GM12878 (cell line): ENCODE results near the gene SLC25A48. TPM values are rescaled to one million over a fixed set of nuclear protein-coding genes. Genes with fewer than 3 reads are reported as not detected.

Experiments used
- ATAC-seq: fragments of 200-7000 bp; cut with Tn5 transposase; 3 replicates; pipeline ENCODE4 v1.9.1; 2020; ENCODE audit warnings: mild to moderate bottlenecking, moderate library complexity
- BruUV-seq: library from RNA; stranded (reverse); fragments of 400-500 nt; replicated peaks from 2 replicates; lab custom pipeline; 2021; lab: Mats Ljungman, UMichigan
- CTCF ChIA-PET: fragments of 300-600 bp; sonication (Branson Sonifier 250); formaldehyde crosslinking; extraction: SDS; loops from one replicate; lab custom pipeline; 2021; ENCODE audit warnings: inconsistent platforms; lab: Yijun Ruan, JAX
- POLR2A ChIA-PET: fragments of 350-600 bp; formaldehyde crosslinking; extraction: SDS; loops from one replicate; lab custom pipeline; 2021; ENCODE audit warnings: inconsistent platforms; lab: Charles Lee
- RAD21 ChIA-PET: fragments of 300-600 bp; sonication (Branson Sonifier 250); formaldehyde crosslinking; loops from one replicate; lab custom pipeline; 2023; ENCODE audit warnings: antibody characterized with exemption; ENCODE audit not compliant: unreplicated experiment; lab: Charles Lee
- SMC1A ChIA-PET: fragments of 300-600 bp; sonication (Branson Sonifier 250); formaldehyde crosslinking; loops from one replicate; lab custom pipeline; 2023; ENCODE audit not compliant: unreplicated experiment, uncharacterized antibody; lab: Charles Lee
- DNase-seq: peaks from one replicate; pipeline ENCODE4 v3.0.0-alpha.2; 2011; ENCODE audit warnings: low read depth, low spot score
- FAIRE-seq: peaks from 3 replicates; lab custom pipeline; 2011; peaks lifted over from hg19 to GRCh38; lab: Jason Lieb, UNC
- H2AFZ ChIP-seq: 2 replicates; pipeline ENCODE4 v1.6.0; 2011; ENCODE audit warnings: low read depth, low read length, control low read depth; ENCODE audit not compliant: control insufficient read depth
- H3K27ac ChIP-seq: 2 replicates; pipeline ENCODE4 v1.5.1; 2011; ENCODE audit warnings: control low read depth; ENCODE audit not compliant: control insufficient read depth, insufficient read depth
- H3K27me3 ChIP-seq, 2 experiments: replicated peaks in 1 of 2; 2 replicates each; pipeline versions ENCODE4 v1.6.0 to v1.6.1; 2011; ENCODE audit warnings: low read length in 1 of 2; ENCODE audit not compliant: control insufficient read depth in 2 of 2, insufficient read depth in 2 of 2
- H3K36me3 ChIP-seq, 2 experiments: 2 replicates each; pipeline ENCODE4 v1.5.1; 2011; ENCODE audit warnings: low read length in 1 of 2; ENCODE audit not compliant: control insufficient read depth in 2 of 2, insufficient read depth in 2 of 2
- H3K4me1 ChIP-seq: 2 replicates; pipeline ENCODE4 v1.6.1; 2011; ENCODE audit warnings: mild to moderate bottlenecking, low read length, moderate library complexity, mixed read lengths; ENCODE audit not compliant: control insufficient read depth, insufficient read depth
- H3K4me2 ChIP-seq: 2 replicates; pipeline ENCODE4 v1.6.0; 2011; ENCODE audit warnings: control low read depth; ENCODE audit not compliant: control insufficient read depth, insufficient read depth
- H3K4me3 ChIP-seq: fragments of 200-600 bp; sonication (generic); 2 replicates; pipeline ENCODE4 v1.5.1; 2016
- H3K79me2 ChIP-seq: 2 replicates; pipeline ENCODE4 v1.6.0; 2011; ENCODE audit warnings: low read length; ENCODE audit not compliant: control insufficient read depth, insufficient read depth
- H3K9ac ChIP-seq: 2 replicates; pipeline ENCODE4 v1.8.0; 2011; ENCODE audit warnings: low read length, control low read depth, mixed read lengths; ENCODE audit not compliant: control insufficient read depth, insufficient read depth
- H3K9me3 ChIP-seq: replicated peaks from 3 replicates; pipeline ENCODE4 v1.5.1; 2011; ENCODE audit warnings: mild to moderate bottlenecking, low read length; ENCODE audit not compliant: control insufficient read depth, insufficient read depth
- H4K20me1 ChIP-seq: 2 replicates; pipeline ENCODE4 v1.6.0; 2011; ENCODE audit not compliant: control insufficient read depth, insufficient read depth
- EZH2 ChIP-seq: IDR thresholded peaks from 2 replicates; pipeline ENCODE4 v1.6.1; 2012; ENCODE audit warnings: low read depth, mild to moderate bottlenecking, control low read depth, inconsistent platforms, low read length, borderline replicate concordance; ENCODE audit not compliant: control insufficient read depth
- FOS ChIP-seq: IDR thresholded peaks from 3 replicates; pipeline ENCODE4 v1.6.1; 2011; ENCODE audit warnings: borderline replicate concordance; ENCODE audit not compliant: insufficient read length; ENCODE audit errors: extremely low read depth
- MEF2B ChIP-seq: fragments of 450-650 bp; IDR thresholded peaks from 2 replicates; pipeline ENCODE4 v1.6.1; 2018; ENCODE audit warnings: mild to moderate bottlenecking, moderate library complexity; ENCODE audit not compliant: partially characterized antibody, poor library complexity, severe bottlenecking
- NFIC ChIP-seq: IDR thresholded peaks from 2 replicates; pipeline ENCODE4 v1.6.1; 2012; ENCODE audit warnings: low read depth, mild to moderate bottlenecking, inconsistent platforms, low read length, moderate library complexity
- SMAD1 ChIP-seq: fragments of 450-650 bp; IDR thresholded peaks from 2 replicates; pipeline ENCODE4 v1.6.1; 2018; ENCODE audit warnings: mild to moderate bottlenecking, low read depth; ENCODE audit not compliant: partially characterized antibody
- ZNF217 ChIP-seq: fragments of 450-650 bp; IDR thresholded peaks from 2 replicates; pipeline ENCODE4 v1.6.1; 2017; ENCODE audit warnings: antibody characterized with exemption, mild to moderate bottlenecking
- ZZZ3 ChIP-seq: IDR thresholded peaks from 2 replicates; pipeline ENCODE4 v1.6.1; 2011; ENCODE audit warnings: low read depth; ENCODE audit not compliant: control insufficient read depth, insufficient read length
- WGBS: methylation state at CpG from one replicate; pipeline ENCODE4 v1.1.6; 2016; ENCODE audit warnings: low lambda C conversion rate; ENCODE audit not compliant: insufficient replicate concordance, insufficient coverage; ENCODE audit errors: missing lambda C conversion rate; 5-methylcytosine and 5-hydroxymethylcytosine counted together
- in situ Hi-C: fragments of 300-500 bp; cut with MboI; formaldehyde crosslinking; loops from 9 replicates; pipeline ENCODE4 v1.14.3; 2018; ENCODE audit warnings: mixed read lengths
- intact Hi-C: fragments of 100-400 bp; cut with micrococcal nuclease; formaldehyde crosslinking; loops from one replicate; pipeline ENCODE4 v1.14.2; 2022; ENCODE audit not compliant: unreplicated experiment
- polyA plus RNA-seq, 11 experiments: library from polyadenylated mRNA; depleted of rRNA in 4 of 11; unstranded in 6 of 11; stranded (reverse) in 5 of 11; fragments of >200 nt; fragmentation: Nextera tagmentation in 4 of 11; fragmentation: Illumina TruSeq in 1 of 11; extraction: Ambion mirVana in 4 of 11; extraction: Trizol in 1 of 11; gene quantifications; 1 replicate in 1 of 11; 2 replicates in 10 of 11; pipeline versions ENCODE4 v1.2.1 to v1.2.3, GENCODE V29; 2011 to 2016; ENCODE audit warnings: inconsistent platforms in 2 of 11, missing spikeins in 2 of 11, low read depth in 1 of 11
- total RNA-seq, 4 experiments: library from RNA; depleted of rRNA in 3 of 4; stranded (reverse); fragments of >200 nt in 3 of 4; fragmentation: Illumina TruSeq in 1 of 4; extraction: Trizol in 1 of 4; gene quantifications; 2 replicates each; pipeline versions ENCODE4 v1.2.1 to v1.2.3, GENCODE V29; 2013 to 2021
- TF ChIP-seq, protein P1 (sequence below): fragments of 450-650 bp; IDR thresholded peaks from 2 replicates; pipeline ENCODE4 v1.6.1; 2017; ENCODE audit warnings: mild to moderate bottlenecking, moderate library complexity
- TF ChIP-seq, protein P2 (sequence below): IDR thresholded peaks from 2 replicates; pipeline ENCODE4 v1.6.1; 2011; ENCODE audit warnings: mild to moderate bottlenecking, low read depth, low read length, moderate library complexity; ENCODE audit not compliant: insufficient replicate concordance

Gene SLC25A48
- total and polyA plus RNA-seq, 10 of the 15 experiments (the other 5 are each of a cell fraction or from before 2014, with no cell fraction given): 0.06 TPM; not detected in 9

DNA sequence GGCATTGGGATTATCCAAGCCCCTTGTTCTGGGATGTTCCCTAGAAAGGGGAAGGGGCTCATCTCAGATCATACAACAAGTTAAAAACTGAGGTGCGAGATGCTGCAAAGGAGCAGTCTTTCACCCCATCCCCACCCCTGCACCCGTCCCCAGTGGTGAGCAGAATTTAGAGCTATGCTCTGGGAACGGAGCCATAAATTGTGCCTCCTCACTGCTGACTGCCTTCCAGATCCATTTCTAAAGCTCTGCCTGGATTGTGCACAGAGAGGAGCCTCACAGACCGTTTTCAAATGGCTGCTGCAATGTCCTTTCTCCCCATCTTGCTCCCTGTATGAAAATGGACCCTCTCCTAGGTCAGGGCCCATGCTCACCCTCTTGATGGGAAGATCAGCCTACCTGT lies 8.3 kb downstream of the SLC25A48 start:
- in situ Hi-C loops (no loop called here), intact Hi-C loops (no loop called here)
- no peak for TF ChIP-seq MEF2B
- TF ChIP-seq EZH2: no peak
- no peak for TF ChIP-seq FOS
- TF ChIP-seq, protein P1, sequence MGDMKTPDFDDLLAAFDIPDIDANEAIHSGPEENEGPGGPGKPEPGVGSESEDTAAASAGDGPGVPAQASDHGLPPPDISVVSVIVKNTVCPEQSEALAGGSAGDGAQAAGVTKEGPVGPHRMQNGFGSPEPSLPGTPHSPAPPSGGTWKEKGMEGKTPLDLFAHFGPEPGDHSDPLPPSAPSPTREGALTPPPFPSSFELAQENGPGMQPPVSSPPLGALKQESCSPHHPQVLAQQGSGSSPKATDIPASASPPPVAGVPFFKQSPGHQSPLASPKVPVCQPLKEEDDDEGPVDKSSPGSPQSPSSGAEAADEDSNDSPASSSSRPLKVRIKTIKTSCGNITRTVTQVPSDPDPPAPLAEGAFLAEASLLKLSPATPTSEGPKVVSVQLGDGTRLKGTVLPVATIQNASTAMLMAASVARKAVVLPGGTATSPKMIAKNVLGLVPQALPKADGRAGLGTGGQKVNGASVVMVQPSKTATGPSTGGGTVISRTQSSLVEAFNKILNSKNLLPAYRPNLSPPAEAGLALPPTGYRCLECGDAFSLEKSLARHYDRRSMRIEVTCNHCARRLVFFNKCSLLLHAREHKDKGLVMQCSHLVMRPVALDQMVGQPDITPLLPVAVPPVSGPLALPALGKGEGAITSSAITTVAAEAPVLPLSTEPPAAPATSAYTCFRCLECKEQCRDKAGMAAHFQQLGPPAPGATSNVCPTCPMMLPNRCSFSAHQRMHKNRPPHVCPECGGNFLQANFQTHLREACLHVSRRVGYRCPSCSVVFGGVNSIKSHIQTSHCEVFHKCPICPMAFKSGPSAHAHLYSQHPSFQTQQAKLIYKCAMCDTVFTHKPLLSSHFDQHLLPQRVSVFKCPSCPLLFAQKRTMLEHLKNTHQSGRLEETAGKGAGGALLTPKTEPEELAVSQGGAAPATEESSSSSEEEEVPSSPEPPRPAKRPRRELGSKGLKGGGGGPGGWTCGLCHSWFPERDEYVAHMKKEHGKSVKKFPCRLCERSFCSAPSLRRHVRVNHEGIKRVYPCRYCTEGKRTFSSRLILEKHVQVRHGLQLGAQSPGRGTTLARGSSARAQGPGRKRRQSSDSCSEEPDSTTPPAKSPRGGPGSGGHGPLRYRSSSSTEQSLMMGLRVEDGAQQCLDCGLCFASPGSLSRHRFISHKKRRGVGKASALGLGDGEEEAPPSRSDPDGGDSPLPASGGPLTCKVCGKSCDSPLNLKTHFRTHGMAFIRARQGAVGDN: no peak
- TF ChIP-seq NFIC: no peak
- no peak for TF ChIP-seq ZNF217
- TF ChIP-seq SMAD1: no peak
- TF ChIP-seq, protein P2, sequence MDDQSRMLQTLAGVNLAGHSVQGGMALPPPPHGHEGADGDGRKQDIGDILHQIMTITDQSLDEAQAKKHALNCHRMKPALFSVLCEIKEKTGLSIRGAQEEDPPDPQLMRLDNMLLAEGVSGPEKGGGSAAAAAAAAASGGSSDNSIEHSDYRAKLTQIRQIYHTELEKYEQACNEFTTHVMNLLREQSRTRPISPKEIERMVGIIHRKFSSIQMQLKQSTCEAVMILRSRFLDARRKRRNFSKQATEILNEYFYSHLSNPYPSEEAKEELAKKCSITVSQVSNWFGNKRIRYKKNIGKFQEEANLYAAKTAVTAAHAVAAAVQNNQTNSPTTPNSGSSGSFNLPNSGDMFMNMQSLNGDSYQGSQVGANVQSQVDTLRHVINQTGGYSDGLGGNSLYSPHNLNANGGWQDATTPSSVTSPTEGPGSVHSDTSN: no peak
- no peak for TF ChIP-seq ZZZ3
- POLR2A ChIA-PET: no interaction called here
- CTCF ChIA-PET: no interaction called here
- Histone ChIP-seq H3K4me2 (no peak overlapping the region), H3K27me3 (no peaks in the 10 kb centered on the region), H3K4me1 (no peaks in the 10 kb centered on the region), H3K9me3 (no peaks in the 10 kb centered on the region; the same call in 2 of the 3 replicates), H3K36me3 (no peaks in the 10 kb centered on the region), H3K79me2 (no peaks in the 10 kb centered on the region), H3K4me3 (no peak overlapping the region), H4K20me1 (no peaks in the 10 kb centered on the region), H3K9ac (no peak overlapping the region), H3K27ac (no peak overlapping the region), H2AFZ (no peak overlapping the region)
- no peak for ATAC-seq
- BruUV-seq: no TSS peak
- RAD21 ChIA-PET: no interaction called here
- DNase-seq: no peak
- SMC1A ChIA-PET: no interaction called here
- FAIRE-seq: no peak
- WGBS: 4% methylated on average over 4 of the region's 4 CpGs
